HepG2 (cell line): ENCODE results near the gene RASSF7. TPM values are rescaled to one million over a fixed set of nuclear protein-coding genes. Genes with fewer than 3 reads are reported as not detected.
A peak's percentile ranks its signal among the peaks of the same experiment; 100 is the strongest.

Source experiments
- ATAC-seq: fragments of 200-7000 bp; cut with Tn5 transposase; 3 replicates; pipeline ENCODE4 v1.9.1; 2020; ENCODE audit warnings: mild to moderate bottlenecking, moderate library complexity
- BruUV-seq: library from RNA; stranded (reverse); fragments of 400-500 nt; replicated peaks from 2 replicates; lab custom pipeline; 2021; lab: Mats Ljungman, UMichigan
- CTCF ChIA-PET: fragments of 300-600 bp; formaldehyde crosslinking; extraction: SDS; loops from one replicate; lab custom pipeline; 2021; ENCODE audit warnings: low total read pairs, inconsistent platforms, low intra/inter-chr PET ratio; lab: Yijun Ruan, JAX
- POLR2A ChIA-PET: fragments of 350-600 bp; sonication (Branson Sonifier 250); formaldehyde crosslinking; loops from one replicate; lab custom pipeline; 2020; ENCODE audit warnings: antibody characterized with exemption, inconsistent platforms; lab: Yijun Ruan, JAX
- DNase-seq: peaks from one replicate; pipeline ENCODE4 v3.0.0-alpha.2; 2015; ENCODE audit warnings: low spot score
- FAIRE-seq: peaks from 3 replicates; lab custom pipeline; 2011; peaks lifted over from hg19 to GRCh38; lab: Jason Lieb, UNC
- H2AFZ ChIP-seq: one replicate; pipeline ENCODE4 v1.6.1; 2011; ENCODE audit warnings: low read length, inconsistent platforms
- H3K27ac ChIP-seq: fragments of 300-600 bp; 3 replicates; pipeline ENCODE4 v1.8.0; 2011; ENCODE audit warnings: mixed run types, mild to moderate bottlenecking, mixed read lengths, low read length, inconsistent platforms; ENCODE audit not compliant: insufficient read depth; ENCODE audit errors: extremely low read length
- H3K27me3 ChIP-seq, 2 experiments: fragments of 200-600 bp in 1 of 2; 2 replicates in 1 of 2; 3 replicates in 1 of 2; pipeline versions ENCODE4 v1.6.0 to v1.8.0; 2011; ENCODE audit warnings: low read length in 2 of 2, mild to moderate bottlenecking in 2 of 2, moderate library complexity in 2 of 2, inconsistent platforms in 1 of 2; ENCODE audit not compliant: insufficient read depth in 2 of 2, control insufficient read depth in 1 of 2
- H3K36me3 ChIP-seq, 2 experiments: fragments of 200-600 bp in 1 of 2; replicated peaks in 1 of 2; 2 replicates in 1 of 2; 3 replicates in 1 of 2; pipeline versions ENCODE4 v1.5.1 to v1.8.0; 2011; ENCODE audit warnings: low read length in 2 of 2, inconsistent platforms in 1 of 2; ENCODE audit not compliant: insufficient read depth in 2 of 2, control insufficient read depth in 1 of 2
- H3K4me1 ChIP-seq: 2 replicates; pipeline ENCODE4 v1.5.1; 2012; ENCODE audit warnings: low read length, inconsistent platforms; ENCODE audit not compliant: insufficient read depth
- H3K4me2 ChIP-seq: 2 replicates; pipeline ENCODE4 v1.6.0; 2011; ENCODE audit warnings: low read depth, low read length, inconsistent platforms
- H3K4me3 ChIP-seq, 3 experiments: fragments of 200-600 bp in 1 of 3; sonication (generic), shearing (Covaris generic) in 1 of 3; replicated peaks in 1 of 3; 2 replicates each; pipeline ENCODE4 v1.5.1; 2011 to 2016; ENCODE audit warnings: low read length in 3 of 3, inconsistent platforms in 2 of 3, low read depth in 2 of 3, mild to moderate bottlenecking in 2 of 3, control low read depth in 1 of 3, mixed read lengths in 1 of 3; ENCODE audit not compliant: insufficient read depth in 1 of 3
- H3K79me2 ChIP-seq: one replicate; pipeline ENCODE4 v1.6.1; 2011; ENCODE audit warnings: low read length, inconsistent platforms; ENCODE audit not compliant: insufficient read depth
- H3K9ac ChIP-seq: 2 replicates; pipeline ENCODE4 v1.6.0; 2011; ENCODE audit warnings: mild to moderate bottlenecking, low read depth, low read length, inconsistent platforms; ENCODE audit not compliant: insufficient read depth
- H3K9me3 ChIP-seq: 2 replicates; pipeline ENCODE4 v1.5.1; 2012; ENCODE audit warnings: mild to moderate bottlenecking, low read length
- H4K20me1 ChIP-seq: 2 replicates; pipeline ENCODE4 v1.6.0; 2011; ENCODE audit warnings: inconsistent platforms, mild to moderate bottlenecking, low read length, moderate library complexity; ENCODE audit not compliant: insufficient read depth
- GLI4 ChIP-seq: sonication (generic); formaldehyde crosslinking; IDR thresholded peaks from 2 replicates; pipeline ENCODE4 v1.5.1; 2020; ENCODE audit warnings: missing genetic modification reagents, mild to moderate bottlenecking, moderate library complexity, borderline replicate concordance
- GZF1 ChIP-seq: sonication (generic); formaldehyde crosslinking; IDR thresholded peaks from 2 replicates; pipeline ENCODE4 v1.5.1; 2020; ENCODE audit warnings: mild to moderate bottlenecking, missing genetic modification reagents
- IRF2 ChIP-seq: IDR thresholded peaks from 2 replicates; pipeline ENCODE4 v1.6.1; 2018; ENCODE audit warnings: missing genetic modification reagents, missing compliant biosample characterization
- MEIS1 ChIP-seq: sonication (generic); formaldehyde crosslinking; IDR thresholded peaks from 2 replicates; pipeline ENCODE4 v1.9.0; 2021; ENCODE audit warnings: mild to moderate bottlenecking, missing genetic modification reagents, moderate library complexity, borderline replicate concordance
- NFIC ChIP-seq: IDR thresholded peaks from 2 replicates; pipeline ENCODE4 v1.6.1; 2012; ENCODE audit warnings: mild to moderate bottlenecking, low read length, inconsistent platforms
- PPARG ChIP-seq: conservative IDR thresholded peaks from 2 replicates; pipeline ENCODE4 v1.6.1; 2016; ENCODE audit warnings: missing biosample characterization, missing genetic modification reagents
- SATB2 ChIP-seq: sonication (generic); formaldehyde crosslinking; IDR thresholded peaks from 2 replicates; pipeline ENCODE4 v1.5.0; 2020; ENCODE audit warnings: missing genetic modification reagents
- ZBTB25 ChIP-seq: IDR thresholded peaks from 2 replicates; pipeline ENCODE4 v1.6.1; 2018; ENCODE audit warnings: missing genetic modification reagents
- ZNF10 ChIP-seq: sonication (generic); formaldehyde crosslinking; IDR thresholded peaks from 2 replicates; pipeline ENCODE4 v1.4.0; 2020; ENCODE audit warnings: mild to moderate bottlenecking, low read depth, missing genetic modification reagents, borderline replicate concordance
- ZNF510 ChIP-seq: sonication (generic); formaldehyde crosslinking; IDR thresholded peaks from 2 replicates; pipeline ENCODE4 v1.4.0; 2020; ENCODE audit warnings: low read depth, mild to moderate bottlenecking, missing genetic modification reagents
- ZNF558 ChIP-seq: sonication (generic); formaldehyde crosslinking; IDR thresholded peaks from 2 replicates; pipeline ENCODE4 v1.9.0; 2022; ENCODE audit warnings: mild to moderate bottlenecking, missing genetic modification reagents, borderline replicate concordance
- ZNF597 ChIP-seq: sonication (generic); formaldehyde crosslinking; IDR thresholded peaks from 2 replicates; pipeline ENCODE4 v1.5.0; 2020; ENCODE audit warnings: missing genetic modification reagents
- ZNF598 ChIP-seq: sonication (generic); formaldehyde crosslinking; IDR thresholded peaks from 2 replicates; pipeline ENCODE4 v1.5.1; 2020; ENCODE audit warnings: mild to moderate bottlenecking, missing genetic modification reagents, borderline replicate concordance
- ZNF660 ChIP-seq: sonication (generic); formaldehyde crosslinking; IDR thresholded peaks from 2 replicates; pipeline ENCODE4 v1.5.1; 2020; ENCODE audit warnings: mild to moderate bottlenecking, low read depth, missing genetic modification reagents, borderline replicate concordance
- ZNF691 ChIP-seq: sonication (generic); formaldehyde crosslinking; IDR thresholded peaks from 2 replicates; pipeline ENCODE4 v1.4.0; 2020; ENCODE audit warnings: missing genetic modification reagents, low read depth, mild to moderate bottlenecking, borderline replicate concordance
- ZNF777 ChIP-seq: sonication (generic); formaldehyde crosslinking; IDR thresholded peaks from 2 replicates; pipeline ENCODE4 v1.4.0; 2020; ENCODE audit warnings: missing genetic modification reagents
- ZNF879 ChIP-seq: sonication (generic); formaldehyde crosslinking; IDR thresholded peaks from 2 replicates; pipeline ENCODE4 v1.8.1; 2023; ENCODE audit warnings: missing genetic modification reagents
- ZSCAN29 ChIP-seq: sonication (generic); formaldehyde crosslinking; conservative IDR thresholded peaks from 2 replicates; pipeline ENCODE4 v1.4.0; 2020; ENCODE audit warnings: mild to moderate bottlenecking, missing genetic modification reagents
- WGBS: methylation state at CpG from one replicate; pipeline ENCODE4 v1.1.6; 2017; ENCODE audit warnings: low lambda C conversion rate; 5-methylcytosine and 5-hydroxymethylcytosine counted together
- in situ Hi-C: cut with HindIII; loops from 2 replicates; pipeline ENCODE4 v1.10.0; 2017; ENCODE audit warnings: low pct_unique_long_range_greater_than_20kb; ENCODE audit not compliant: extremely low pct_ligation_motif_present
- intact Hi-C: fragments of 100-400 bp; cut with micrococcal nuclease; formaldehyde crosslinking; loops from one replicate; pipeline ENCODE4 v1.10.0; 2022; ENCODE audit not compliant: unreplicated experiment
- polyA plus RNA-seq, 8 experiments: library from polyadenylated mRNA; depleted of rRNA in 3 of 8; stranded (reverse) in 7 of 8; unstranded in 1 of 8; fragments of >200 nt; fragmentation: Illumina TruSeq in 4 of 8; extraction: Trizol in 4 of 8; gene quantifications; 2 replicates each; pipeline versions ENCODE4 v1.2.1 to v1.2.3, GENCODE V29; 2011 to 2016; ENCODE audit warnings: low read depth in 4 of 8, missing spikeins in 1 of 8, mixed read lengths in 1 of 8; ENCODE audit not compliant: insufficient read depth in 1 of 8
- total RNA-seq, 5 experiments: library from RNA; depleted of rRNA; stranded (reverse); fragments of >200 nt; fragmentation: Illumina TruSeq; extraction: Trizol; gene quantifications; 2 replicates each; pipeline ENCODE4 v1.2.3, GENCODE V29; 2016; ENCODE audit warnings: low read depth in 1 of 5
- TF ChIP-seq, protein P1 (sequence below): sonication (generic); formaldehyde crosslinking; IDR thresholded peaks from 2 replicates; pipeline ENCODE4 v1.4.0; 2020; ENCODE audit warnings: missing genetic modification reagents

Gene RASSF7
- total and polyA plus RNA-seq, 2 of the 13 experiments (the other 11 are each of a cell fraction or from before 2014, with no cell fraction given): 20.2 to 28.6 TPM

DNA sequence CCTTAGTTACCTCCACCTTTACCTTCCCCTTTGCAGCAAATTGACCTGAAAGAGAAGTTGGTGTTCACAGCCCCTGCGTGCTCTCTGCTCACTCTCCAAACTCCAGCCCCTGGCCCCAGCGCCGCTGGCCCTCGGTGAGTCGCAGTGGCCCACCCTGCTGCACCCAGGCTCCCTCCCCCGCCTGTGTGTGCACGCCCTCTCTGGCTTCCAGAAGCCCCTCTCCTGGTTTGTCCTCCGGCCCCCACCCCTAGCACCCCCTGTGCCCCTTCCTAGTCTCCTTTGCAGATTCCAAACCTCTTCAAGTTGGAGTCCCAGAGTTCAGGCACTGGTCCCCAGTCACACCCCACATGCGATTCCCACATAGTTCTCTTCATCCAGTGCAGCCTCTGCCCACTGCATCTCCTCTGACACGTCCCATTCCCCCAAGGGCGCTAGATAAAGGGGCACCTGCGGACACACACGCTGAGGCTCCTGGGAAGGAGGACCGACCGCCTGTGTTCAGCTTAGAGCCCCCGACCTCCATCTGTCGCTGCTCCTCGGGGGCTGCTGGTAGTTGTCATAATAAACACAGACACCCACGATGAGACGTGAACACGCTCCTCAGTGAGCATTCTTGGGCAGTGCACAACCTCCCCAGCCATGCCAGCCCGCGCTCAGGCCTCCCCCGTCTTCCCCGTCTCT lies 14.0 kb downstream of the RASSF7 start (continued):
- no peak for TF ChIP-seq SATB2 (CRISPR knock-in tag)
- TF ChIP-seq ZNF879 (CRISPR knock-in tag): no peak
- TF ChIP-seq GLI4 (CRISPR knock-in tag): no peak
- TF ChIP-seq ZBTB25: no peak
- TF ChIP-seq ZNF691 (CRISPR knock-in tag): 0 out of 2 replicates have a peak, but pooled peaks have one; percentile 9
- no peak for TF ChIP-seq PPARG (CRISPR knock-in tag)

DNA sequence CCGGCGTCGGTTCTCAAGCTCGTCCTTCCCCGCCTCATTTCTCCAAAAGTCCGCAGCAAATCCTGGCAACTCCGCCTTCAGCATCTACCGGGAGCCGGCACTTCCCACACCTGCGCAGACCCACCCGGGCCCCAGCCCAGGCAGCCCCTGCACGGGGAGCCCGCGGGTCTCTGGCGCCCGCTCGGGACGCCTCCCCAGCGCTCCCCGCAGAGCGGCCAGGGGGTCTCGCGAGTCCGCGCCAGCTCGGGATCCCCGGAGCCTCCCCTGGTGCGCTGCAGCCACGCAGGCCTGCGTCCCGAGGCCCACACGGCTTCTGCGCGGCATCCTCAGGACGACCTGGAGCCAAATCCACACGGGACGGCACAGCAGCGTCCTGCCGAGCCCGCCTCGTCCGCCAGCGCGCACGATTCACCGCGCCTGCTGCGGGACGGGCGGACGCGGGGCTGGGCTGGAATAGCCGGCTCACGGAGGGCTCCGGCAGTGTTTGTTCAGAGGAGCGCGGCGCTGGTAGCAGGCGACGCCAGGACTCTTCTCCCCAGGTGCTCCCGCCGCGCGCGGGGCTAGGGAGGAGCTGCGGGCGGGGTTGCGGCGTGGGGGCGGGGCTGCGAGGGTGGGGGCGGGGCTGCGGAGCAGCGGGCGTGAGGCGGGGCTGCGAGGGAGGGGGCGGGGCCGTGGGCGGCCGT lies 14.7 kb downstream of the RASSF7 start:
- H3K36me3 ChIP-seq: peaks cover 0 to 3% of the 10 kb centered on the region in 2 experiments; a peak in 1 of 5 replicates
- peaks cover 37% of the 10 kb centered on the region for H3K79me2 ChIP-seq
- peak overlapping the region; percentile 61 for H3K9ac ChIP-seq
- POLR2A ChIA-PET: interaction anchor here (0.7 to 2.5 kb wide), 18 partner anchors 9 to 244 kb away, joined by 3 to 33 read pairs (median 6); partner anchors contain the start of genes HRAS, LMNTD2 and PNPLA2
- DNase-seq: peak; percentile 59
- CTCF ChIA-PET: no interaction called here
- peaks cover 65% of the 10 kb centered on the region for H3K4me1 ChIP-seq
- H3K27me3 ChIP-seq: no peaks in the 10 kb centered on the region; a peak in 2 of 5 replicates
- ATAC-seq: peak; percentile 53
- peaks cover 36% of the 10 kb centered on the region for H4K20me1 ChIP-seq
- peak overlapping the region; percentile 99 for H3K4me2 ChIP-seq
- H3K27ac ChIP-seq: peak overlapping the region; percentile 9
- in situ Hi-C loops (no loop called here), intact Hi-C loops (no loop called here)
- H3K9me3 ChIP-seq: no peaks in the 10 kb centered on the region
- H2AFZ ChIP-seq: no peak overlapping the region
- no peak for FAIRE-seq
- peak overlapping the region; percentile 61 to 80 (median 66) for H3K4me3 ChIP-seq
- WGBS: 1% methylated on average over 22 of the region's 81 CpGs
- no TSS peak for BruUV-seq
- TF ChIP-seq, protein P1, sequence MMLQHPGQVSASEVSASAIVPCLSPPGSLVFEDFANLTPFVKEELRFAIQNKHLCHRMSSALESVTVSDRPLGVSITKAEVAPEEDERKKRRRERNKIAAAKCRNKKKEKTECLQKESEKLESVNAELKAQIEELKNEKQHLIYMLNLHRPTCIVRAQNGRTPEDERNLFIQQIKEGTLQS (CRISPR knock-in tag): no peak
- TF ChIP-seq ZNF660 (no peak), ZNF597 (CRISPR knock-in tag) (no peak), GZF1 (CRISPR knock-in tag) (no peak; the same call in 1 of the 2 replicates), ZSCAN29 (no peak), ZNF10 (CRISPR knock-in tag) (no peak), MEIS1 (CRISPR knock-in tag) (no peak), ZNF598 (no peak; the same call in 1 of the 2 replicates), NFIC (no peak), ZNF777 (CRISPR knock-in tag) (peak; percentile 54; the same call in 1 of the 2 replicates), ZNF510 (no peak), IRF2 (no peak), ZNF558 (CRISPR knock-in tag) (no peak)
